ENCODE measurements around the gene PTPRD. TPM values are rescaled to one million over a fixed set of nuclear protein-coding genes. Genes with fewer than 3 reads are reported as not detected.
A peak's percentile ranks its signal among the peaks of the same experiment; 100 is the strongest.

The PTPRD gene
- total RNA-seq, 1 donor from 2014 or later = 85.4 TPM

DNA sequence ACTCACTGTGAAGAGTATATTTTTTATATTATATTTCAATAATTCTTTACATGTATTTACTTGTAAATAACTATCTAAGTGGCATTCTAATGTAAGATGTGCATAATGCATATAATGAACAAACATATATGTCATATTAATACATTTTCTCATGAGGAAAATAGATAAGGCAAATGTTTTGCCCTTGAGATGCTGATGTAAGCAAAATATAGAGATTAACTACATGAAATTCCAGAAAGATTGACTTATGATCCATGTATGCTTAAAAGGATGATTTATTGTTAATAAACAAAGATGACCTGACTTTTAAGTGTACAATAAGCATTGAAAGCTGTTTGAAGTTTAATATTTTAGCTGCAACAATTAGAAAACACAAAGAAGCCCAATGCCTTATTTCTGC, 559.9 kb downstream of the PTPRD start:
- DNase-seq (ENCODE audit: low read depth) = no peak

DNA sequence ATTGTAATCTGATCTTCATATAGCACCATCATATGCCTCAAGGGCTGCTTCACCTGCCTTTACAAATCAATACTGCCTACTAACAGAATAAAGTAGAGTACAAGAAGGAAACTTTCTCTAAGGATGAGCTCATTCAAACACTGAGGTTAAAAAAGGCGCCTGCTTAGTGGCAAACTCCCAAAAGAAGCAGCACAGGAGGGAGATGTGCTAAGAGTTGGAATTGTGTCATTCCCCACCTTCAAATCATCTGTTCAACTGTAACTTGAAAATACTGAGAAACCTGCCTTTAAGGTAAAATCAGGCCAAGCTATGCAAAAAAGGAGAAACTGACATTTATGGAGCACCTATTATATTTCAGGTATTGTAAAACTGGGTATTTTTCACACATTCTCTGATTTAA, 560.6 kb downstream of the PTPRD start:
- DNase-seq (ENCODE audit: low read depth) = no peak

DNA sequence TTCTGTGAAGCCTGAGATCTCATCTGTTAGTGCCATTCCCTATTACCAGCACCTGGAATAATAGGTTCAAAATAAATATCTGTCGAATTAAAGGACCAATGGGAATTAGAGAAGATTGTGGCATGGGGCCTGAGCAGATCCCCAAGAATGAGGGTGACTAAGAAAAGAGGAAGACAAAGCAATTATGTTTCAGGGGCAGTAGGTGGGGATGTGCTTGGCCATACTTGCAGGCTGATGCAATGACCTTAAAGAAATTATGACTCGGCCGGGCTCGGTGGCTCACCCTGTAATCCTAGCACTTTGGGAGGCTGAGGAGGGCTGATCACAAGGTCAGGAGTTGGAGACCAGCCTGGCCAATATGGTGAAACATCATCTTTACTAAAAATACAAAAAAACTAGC, 562.8 kb downstream of the PTPRD start:
- DNase-seq (ENCODE audit: low read depth) = peak; percentile 25

DNA sequence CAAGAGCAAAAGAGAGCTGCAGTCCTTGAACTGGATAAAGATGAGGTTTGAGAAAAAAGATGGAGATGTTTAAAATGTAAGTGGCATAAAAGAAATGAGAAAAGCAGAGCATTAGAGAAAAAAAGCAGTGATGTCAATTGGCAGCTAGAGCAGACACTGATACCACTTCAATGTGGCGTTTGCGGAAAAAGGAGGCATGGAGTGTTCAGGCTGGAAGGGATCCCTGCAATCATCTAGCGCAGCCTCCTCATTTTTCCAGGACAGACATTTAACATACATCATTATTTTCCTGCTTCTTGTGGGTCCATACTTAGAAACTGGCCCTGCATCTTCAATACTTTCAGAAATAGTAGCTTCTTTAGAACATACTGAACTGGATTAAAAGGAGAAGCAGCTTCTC, 563.8 kb downstream of the PTPRD start:
- no peak for DNase-seq (ENCODE audit: low read depth)

DNA sequence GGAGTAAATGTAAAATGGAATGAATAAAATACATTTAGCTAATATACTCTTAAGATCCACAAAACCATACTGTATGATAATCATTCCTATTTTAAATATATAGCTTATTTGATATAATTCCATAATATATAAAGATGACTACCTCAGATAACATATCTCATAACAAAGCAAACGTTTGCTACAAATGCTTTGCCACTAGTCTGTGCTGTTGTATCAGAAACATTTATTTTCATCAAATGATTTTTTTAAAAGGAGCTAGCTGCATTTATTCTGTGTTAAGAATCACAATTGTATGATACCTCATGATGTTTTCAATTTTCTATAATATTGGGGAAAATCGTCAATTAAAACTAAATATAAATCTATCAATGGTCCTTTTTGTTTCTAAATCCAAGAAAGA, 567.2 kb downstream of the PTPRD start:
- DNase-seq (ENCODE audit: low read depth) = peak; percentile 41

DNA sequence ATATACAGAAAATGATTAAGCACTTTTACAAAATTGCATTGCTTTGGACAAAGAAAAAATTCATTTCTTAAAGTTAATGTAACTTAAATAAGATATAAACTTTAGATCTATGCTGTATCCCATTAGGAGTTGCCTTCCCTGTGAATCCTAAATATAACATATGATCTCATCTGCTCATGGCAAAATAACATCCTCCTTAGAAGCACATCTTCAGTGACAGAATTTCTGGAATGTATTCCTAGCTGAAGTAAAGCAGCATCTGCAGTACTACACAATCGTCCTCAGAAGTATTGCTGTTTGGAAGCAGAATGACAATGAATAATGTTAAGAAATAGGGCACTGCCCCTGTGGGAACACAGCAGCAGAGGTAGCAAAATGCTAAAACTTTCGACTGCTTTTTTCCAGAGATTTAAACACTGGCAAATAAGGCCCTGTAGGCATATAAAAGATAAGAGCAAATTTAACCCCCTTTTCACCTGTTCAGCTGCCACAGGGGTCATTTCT, 571.0 kb downstream of the PTPRD start:
- DNase-seq (ENCODE audit: low read depth) = no peak

DNA sequence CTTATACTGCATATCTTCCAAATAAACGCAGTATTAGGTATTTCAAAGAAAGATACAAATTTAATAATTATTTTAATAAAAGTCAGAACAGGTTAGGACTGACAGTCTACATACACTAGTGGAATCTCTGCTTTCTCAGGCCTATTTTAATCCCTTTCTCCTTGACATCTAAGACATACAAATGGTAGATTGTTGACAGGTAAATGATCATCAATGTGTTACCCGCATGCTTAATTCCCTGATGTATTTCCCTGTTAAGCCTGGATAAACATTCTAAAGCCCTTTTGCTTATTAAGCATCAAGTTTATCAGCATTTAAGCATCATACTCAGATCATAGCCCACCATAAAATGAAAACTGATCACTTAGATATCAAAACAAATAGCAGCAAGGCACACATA, 576.7 kb downstream of the PTPRD start:
- no peak for DNase-seq (ENCODE audit: low read depth)

DNA sequence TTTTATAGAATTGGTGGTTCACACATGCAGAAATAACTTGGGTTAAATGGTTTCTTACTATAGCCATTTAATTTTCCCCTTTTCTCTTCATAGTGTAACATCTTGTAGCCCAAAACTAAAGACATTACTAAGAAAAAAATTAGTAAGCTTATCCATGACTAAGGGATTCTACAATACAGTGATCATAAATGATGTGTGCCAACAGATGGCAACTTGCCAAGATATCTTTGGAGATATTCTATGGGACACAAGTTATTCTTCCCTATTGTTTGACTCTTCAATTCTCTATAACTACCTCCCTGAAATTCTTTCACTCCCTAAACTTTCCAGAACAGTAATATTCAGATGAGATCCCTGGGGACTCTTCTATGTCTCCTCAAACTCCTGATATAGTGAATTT, 580.6 kb downstream of the PTPRD start:
- DNase-seq (ENCODE audit: low read depth) = peak; percentile 3

DNA sequence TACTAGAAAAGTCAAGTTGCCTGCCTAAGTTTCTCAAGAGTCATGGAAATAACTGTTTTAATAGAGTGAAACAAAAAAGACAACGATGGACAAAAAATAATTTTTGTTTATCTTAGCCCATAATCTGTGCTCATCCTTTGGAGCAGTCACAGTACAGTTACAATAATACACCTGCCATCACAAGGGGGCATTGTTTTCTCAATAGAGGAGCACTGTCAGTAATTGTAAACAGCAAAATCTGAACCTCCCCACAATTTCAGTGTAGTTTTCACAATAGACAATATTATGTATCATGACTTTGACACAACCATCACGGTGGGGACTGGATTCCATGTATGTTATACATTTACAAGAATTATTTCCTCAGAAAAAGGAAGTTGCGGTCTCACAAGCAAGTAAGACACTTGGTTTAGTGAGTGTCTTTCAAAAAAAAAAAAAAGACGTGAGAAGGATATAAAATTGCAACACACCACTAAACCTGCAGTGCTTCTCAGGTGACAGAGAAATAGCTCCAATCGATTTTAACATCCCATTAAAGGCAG, 586.3 kb downstream of the PTPRD start:
- no peak for DNase-seq (ENCODE audit: low read depth)

DNA sequence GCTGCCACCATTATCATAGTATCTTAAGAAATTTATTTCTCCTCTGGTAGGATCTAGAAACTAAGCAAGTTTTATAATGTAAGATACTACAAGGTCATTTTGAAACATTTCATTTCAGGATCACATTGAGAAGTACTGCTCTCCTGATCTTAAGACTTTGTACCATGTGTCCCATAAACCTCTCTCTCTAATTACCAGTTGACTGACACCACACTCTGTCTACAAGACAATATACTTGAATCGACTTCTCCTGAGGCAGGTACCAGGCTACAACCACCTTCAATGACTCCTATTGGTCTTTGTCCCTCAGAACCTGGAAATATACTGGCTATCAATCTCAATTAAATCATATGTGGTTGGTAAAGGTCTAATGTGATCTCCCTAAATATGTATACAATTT, 597.0 kb downstream of the PTPRD start:
- DNase-seq (ENCODE audit: low read depth) = no peak

DNA sequence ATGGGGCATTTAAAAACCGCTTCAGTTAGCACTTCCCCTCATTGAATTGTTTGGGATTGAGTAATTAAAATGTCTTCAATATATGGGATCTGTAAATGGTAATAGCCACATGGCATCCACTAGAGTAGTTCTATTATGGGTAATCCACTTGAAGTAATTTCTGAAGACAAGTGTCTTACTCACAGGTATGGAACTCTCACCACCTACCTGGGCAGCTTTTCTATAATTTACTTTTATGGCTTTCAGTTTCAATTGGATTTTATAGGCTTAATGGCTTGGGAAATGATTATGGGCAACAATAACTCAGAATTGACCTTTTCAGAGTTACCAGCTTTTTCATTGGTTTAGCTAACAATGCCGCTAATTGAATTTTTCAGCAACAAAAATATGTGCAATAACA, 597.9 kb downstream of the PTPRD start:
- no peak for DNase-seq (ENCODE audit: low read depth)

DNA sequence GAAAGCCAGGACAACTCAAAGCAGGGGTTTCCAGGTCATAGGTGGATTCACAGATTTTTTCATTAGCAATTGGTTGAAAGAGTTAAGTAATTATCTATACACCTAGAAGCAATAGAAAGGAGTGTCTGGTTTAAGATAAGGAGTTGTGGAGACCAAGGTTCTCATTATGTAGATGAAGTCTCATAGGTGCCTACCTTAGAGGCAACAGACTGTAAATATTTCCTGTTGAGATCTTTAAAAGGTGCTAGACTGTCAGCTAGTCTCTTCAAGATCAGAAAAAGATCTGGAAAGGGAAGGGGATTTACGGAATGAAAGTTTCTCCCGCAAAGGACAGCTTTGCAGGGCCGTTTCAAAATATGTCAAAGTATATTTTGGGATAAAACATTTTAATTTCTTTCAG, 603.4 kb downstream of the PTPRD start:
- no peak for DNase-seq (ENCODE audit: low read depth)

DNA sequence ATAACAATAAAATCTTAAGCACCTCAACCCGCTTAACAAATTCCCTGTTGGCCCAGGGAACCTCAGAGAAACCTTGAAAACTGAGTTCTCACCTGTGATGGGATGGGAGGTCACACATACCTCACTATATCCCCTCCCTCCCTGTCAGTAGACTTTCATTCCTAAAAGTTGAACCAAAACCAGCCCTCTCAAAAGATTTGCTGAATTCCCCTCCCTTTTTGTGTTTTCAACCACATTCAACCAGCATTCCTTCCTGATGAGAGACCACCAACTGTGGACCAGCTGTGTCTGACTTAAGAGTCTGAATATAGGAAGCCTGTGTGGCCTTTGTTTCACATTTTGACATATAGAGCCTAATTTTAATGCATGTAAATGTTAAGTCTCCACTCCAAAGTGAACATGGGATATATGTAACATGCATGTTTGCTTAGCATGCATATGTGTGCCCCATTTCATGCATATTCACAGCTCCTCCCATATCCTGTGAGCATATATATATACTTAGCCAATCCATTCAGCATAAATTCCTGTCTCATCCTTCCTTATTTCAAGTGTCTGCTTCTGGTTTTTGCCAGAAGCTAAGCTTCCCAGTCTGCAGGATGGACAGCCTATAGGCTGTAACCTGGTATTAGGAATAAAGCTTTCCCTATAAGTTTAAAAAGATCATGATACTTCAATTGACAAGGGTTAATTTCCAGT, 604.6 kb downstream of the PTPRD start:
- no peak for DNase-seq (ENCODE audit: low read depth)

DNA sequence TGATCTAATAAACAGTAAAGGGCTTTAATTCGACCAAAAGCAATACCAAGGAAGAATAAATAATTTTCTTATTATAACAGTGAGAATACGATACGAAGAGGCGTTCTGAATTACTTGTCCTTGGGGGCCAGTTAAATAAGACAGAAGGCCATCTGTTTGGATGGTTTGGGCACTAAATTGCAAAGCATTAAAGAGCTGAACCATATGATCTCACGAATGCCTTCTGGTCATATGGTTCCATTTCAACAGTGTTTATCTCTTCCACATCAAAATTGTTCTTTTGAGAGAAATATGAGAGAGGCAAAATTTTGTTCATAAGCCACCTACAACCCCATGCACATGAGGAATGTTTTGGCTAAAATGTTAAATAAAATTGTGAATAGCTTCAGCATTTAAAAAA, 605.4 kb downstream of the PTPRD start:
- no peak for DNase-seq (ENCODE audit: low read depth)

DNA sequence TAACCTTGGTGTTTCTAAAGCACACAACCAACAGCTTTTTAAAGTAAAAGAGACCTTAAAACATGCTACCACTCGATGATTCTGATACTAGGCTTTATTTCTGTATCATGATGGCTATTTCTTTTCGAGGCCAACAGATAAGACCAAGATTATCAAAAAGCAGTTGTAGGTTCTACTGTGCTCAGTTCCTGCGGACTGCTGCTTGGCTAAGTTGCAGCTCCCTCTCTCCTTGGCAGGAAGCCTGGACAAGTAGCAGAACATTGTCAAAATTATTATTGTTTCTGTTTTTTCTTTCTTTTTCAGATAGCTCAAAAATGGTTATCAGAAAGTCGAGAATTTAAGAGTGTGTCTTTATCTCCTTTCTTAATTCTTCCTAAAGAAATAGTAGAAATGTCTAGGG, 607.6 kb downstream of the PTPRD start:
- DNase-seq (ENCODE audit: low read depth) = no peak

DNA sequence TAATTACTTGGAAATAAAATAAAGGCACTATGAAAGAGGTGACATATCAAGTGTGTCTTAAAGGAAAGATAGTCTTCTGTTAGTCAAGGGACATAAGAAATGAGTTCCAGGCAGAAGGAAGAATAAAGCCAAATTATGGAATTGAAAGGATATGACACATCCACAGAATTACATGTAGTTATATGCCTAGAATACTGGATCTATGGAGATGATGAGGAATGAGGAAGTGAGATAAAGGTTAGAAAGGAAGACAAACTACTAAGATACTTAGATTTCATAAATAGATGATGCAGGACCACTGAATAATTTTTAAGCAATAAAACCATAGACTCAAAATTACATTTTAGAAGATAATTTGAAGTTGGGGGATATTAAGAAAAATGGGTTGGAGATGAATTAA, 609.8 kb downstream of the PTPRD start:
- no peak for DNase-seq (ENCODE audit: low read depth)

DNA sequence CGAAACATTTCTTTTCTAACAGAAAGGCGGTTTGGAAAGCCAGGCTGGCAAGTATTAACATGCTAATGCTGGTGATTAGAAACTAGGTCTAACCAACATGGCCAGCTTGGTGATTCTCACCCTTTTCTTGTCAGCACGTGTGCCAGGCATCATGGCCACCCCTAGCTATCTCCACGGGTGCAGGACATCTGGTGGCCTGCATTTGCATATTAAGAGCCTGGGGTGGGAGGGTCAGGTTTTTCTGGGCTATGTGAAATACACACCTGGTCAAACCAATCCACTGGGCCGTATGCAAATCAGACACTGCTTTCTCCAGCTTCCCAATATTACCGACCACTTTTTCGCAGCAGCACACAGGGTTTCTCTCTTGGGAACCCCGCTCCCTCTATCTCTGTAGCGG, 612.1 kb downstream of the PTPRD start:
- no peak for DNase-seq (ENCODE audit: low read depth)

DNA sequence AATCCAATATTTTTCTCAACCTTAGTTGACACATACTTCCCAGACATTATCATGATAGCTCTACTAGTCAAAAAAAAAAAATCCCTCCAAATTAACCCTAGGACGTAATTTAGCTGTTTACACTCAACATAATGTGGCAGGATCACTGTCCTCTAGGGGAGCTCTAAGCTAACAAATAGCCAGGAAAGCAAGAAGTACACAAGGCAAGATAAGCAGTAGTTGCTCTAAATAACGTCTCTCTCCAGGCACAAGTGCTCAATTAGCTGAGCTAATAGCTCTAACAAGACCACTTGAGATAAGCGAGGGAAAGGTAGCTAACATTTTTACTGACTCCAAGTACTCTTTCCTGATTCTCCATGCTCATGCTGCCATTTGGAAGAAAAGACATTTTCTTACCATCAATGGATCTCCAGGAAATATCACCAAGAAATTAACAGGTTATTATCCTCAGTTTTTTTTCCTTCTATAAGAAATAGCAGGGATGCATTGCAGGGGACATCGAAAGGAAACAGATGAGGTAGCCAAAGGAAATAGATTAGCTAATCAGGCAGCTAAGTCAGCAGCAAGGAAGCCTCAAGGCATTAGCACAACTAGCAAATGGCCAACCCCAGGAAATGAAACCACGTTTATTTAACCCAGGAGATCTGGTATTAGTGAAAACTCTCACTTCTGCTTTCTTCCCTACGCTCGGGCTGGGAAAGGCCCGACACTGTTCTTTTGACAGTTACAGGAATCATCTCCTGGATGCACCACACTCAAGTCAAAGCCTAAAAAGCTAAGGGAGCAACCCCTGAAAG, 614.1 kb downstream of the PTPRD start:
- DNase-seq (ENCODE audit: low read depth) = peak; percentile 6

DNA sequence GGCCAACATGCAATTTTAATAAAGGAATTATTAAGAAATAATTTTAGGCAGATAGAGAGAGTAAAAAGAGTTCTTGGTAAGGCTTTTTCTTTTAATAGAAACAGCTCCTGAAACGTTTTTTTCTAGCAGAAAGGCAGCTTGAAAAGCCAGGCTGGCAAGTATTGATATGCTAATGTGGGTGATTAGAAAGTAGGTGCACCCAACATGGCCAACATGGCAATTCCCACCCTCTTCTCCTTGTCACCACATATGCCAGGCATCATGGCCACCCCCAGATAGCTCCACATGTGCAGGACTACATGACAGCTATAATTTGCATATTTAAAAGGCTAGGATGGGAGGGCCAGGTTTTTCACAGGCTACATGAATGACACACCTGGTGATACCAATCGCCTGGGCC, 615.2 kb downstream of the PTPRD start:
- DNase-seq (ENCODE audit: low read depth) = no peak

DNA sequence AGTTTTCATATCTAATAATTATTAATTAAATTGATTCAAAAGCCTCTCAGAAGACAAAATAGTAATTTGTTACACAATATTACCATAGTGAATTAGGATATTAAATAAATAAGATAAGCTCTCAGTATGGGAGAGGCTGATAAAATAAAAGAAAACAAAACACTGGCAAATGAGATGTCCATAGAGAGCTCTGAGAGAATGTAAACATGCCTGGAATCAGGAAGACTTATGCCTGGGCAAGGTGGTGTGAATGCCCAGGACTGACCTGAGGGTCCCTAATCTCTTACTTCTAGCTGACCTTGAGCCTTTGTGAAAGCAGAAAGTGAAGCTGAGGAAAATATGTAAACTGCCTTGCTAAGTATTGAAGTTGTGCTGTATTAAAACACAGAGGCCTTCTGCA, 616.5 kb downstream of the PTPRD start:
- DNase-seq (ENCODE audit: low read depth) = no peak

DNA sequence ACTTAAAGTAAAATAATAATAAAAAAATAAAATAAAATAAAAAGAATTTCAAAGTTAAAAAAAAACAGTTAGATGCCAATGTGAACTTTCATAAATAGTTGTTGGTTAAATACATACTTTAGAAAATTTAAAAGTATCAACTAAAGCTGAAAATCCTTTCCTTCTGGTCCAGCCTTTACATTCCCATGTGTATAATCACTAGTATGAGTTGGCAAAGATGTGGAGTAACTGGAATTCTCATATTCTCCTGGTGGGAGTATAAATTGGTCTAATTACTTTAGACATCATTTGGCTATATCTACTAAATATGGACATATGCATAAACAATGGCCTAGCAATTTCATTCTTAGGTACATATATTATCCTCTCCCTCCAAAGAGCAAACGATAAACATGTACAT, 619.9 kb downstream of the PTPRD start:
- DNase-seq (ENCODE audit: low read depth) = no peak

DNA sequence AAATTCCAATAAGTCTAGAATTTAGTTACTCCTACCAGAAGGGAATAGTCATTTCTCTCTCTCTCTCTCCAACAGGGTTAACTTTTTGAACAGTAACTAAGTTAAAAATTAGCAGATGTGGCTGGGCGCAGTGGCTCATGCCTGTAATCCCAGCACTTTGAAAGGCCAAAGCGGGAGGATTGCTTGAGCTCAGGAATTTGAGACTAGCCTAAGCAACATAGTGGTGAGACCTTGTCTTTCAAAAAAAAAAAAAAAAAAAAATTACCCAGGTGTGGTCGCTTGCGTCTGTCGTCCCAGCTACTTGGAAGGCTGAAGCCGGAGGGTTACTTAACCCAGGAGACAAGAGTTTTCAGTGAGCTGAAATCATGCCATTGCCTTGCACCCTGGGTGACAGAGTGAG, 639.7 kb downstream of the PTPRD start:
- DNase-seq (ENCODE audit: low read depth) = peak; percentile 80

DNA sequence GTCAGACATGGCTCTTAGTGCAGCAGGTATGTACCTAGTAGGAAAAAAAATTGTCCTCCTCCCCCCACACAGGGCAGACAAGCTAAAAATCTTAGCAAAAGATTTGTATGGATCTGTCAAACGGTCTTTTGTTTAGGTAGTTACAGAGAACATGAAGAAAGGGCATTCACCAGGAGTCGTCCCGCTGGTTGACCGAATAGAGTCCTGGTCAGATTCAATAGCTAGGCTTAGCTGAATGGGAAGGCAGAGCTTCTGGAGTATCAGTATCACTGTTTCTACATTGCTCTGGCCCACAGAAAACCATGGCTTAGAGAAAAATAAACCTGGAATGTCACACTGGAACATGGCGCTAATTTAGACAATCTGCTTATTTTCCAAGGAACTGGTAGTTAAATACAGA, 642.3 kb downstream of the PTPRD start:
- no peak for DNase-seq (ENCODE audit: low read depth)
